GM21825 (cell line): ENCODE results near the gene DCAF6.
"Not testable (repeated sequence)": the region's sequence is repeated elsewhere in the genome, so short reads cannot be mapped to it uniquely, and the experiment has no call there.

ENCODE experiments used
- ATAC-seq: cut with Tn5 transposase; IDR thresholded peaks from one replicate; pipeline ENCODE4 v1.9.1; 2021; ENCODE audit warnings: mild to moderate bottlenecking, moderate library complexity; ENCODE audit not compliant: unreplicated experiment

The DCAF6 gene

GRCh38 chr1:167923324-167924056 lies 13.0 kb upstream of the DCAF6 start:
- ATAC-seq = no peak

- no peak for ATAC-seq
These were observed 12.4 kb upstream of the DCAF6 start for GRCh38 chr1:167924102-167924501.

GRCh38 chr1:167924543-167925231 lies 11.8 kb upstream of the DCAF6 start:
- no peak for ATAC-seq

- ATAC-seq = no peak
These were observed 9.9 kb upstream of the DCAF6 start for GRCh38 chr1:167926486-167926997.

GRCh38 chr1:167927046-167927754 lies 9.3 kb upstream of the DCAF6 start:
- ATAC-seq = no peak

- no peak for ATAC-seq
These were observed 8.0 kb upstream of the DCAF6 start for GRCh38 chr1:167928457-167928852.

GRCh38 chr1:167928919-167929318 lies 7.6 kb upstream of the DCAF6 start:
- not testable (repeated sequence) for ATAC-seq

GRCh38 chr1:167929725-167930124 lies 6.8 kb upstream of the DCAF6 start:
- no peak for ATAC-seq

- no peak for ATAC-seq
These were observed 2.7 kb upstream of the DCAF6 start for GRCh38 chr1:167933788-167934187.

GRCh38 chr1:167934426-167935215 lies 1.9 kb upstream of the DCAF6 start:
- no peak for ATAC-seq

GRCh38 chr1:167935216-167936067 lies 1.0 kb upstream of the DCAF6 start:
- ATAC-seq = peak; percentile 7

- peak; percentile 6 for ATAC-seq
These were observed 636 bp downstream of the DCAF6 start, which contains the start of gene MPC2 for GRCh38 chr1:167936930-167937708. Gene MPC2, minus strand, starts transcription at chr1:167937072. Its CDS starts 1,231 bp downstream, at chr1:167935841.

- ATAC-seq = no peak
These were observed 1.2 kb downstream of the DCAF6 start for GRCh38 chr1:167937709-167938010.

GRCh38 chr1:167938080-167938636 lies 1.7 kb downstream of the DCAF6 start:
- no peak for ATAC-seq

GRCh38 chr1:167940264-167940663 lies 3.8 kb downstream of the DCAF6 start:
- ATAC-seq = no peak

GRCh38 chr1:167943541-167943940 lies 7.1 kb downstream of the DCAF6 start:
- no peak for ATAC-seq

GRCh38 chr1:167947733-167948132 lies 11.2 kb downstream of the DCAF6 start:
- ATAC-seq = no peak

GRCh38 chr1:167949785-167950184 lies 13.3 kb downstream of the DCAF6 start:
- ATAC-seq = no peak

- no peak for ATAC-seq
These were observed 14.1 kb downstream of the DCAF6 start for GRCh38 chr1:167950569-167950968.
